GM19099 (cell line): ENCODE measurements around the gene PIK3CD.

ENCODE experiments used
- POLR2A ChIP-seq: IDR thresholded peaks from 3 replicates; pipeline ENCODE4 v1.6.1; 2011; ENCODE audit warnings: low read depth; ENCODE audit not compliant: insufficient read length; ENCODE audit errors: extremely low read depth

Gene PIK3CD

DNA sequence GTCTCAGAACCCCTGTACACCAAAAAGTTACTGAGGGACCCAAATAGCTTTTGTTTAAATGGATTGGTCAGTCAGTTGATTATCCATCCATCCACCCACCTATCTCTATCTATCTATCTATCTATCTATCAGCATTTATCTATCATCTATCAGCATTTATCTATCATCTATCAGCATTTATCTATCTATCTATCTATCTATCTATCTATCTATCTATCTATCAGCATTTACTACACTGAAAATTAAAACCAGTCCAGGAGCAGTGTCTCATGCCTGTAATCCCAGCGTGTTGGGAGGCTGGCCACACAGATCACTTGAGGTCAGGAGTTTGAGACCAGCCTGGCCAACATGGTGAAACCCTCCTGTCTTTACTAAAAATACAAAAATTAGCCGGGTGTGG lies 125.2 kb downstream of the PIK3CD start:
- TF ChIP-seq POLR2A, result no peak
